Progenitor cell of endocrine pancreas (in vitro differentiated cells): Measurements from ENCODE around the gene LMO2. TPM values are rescaled to one million over a fixed set of nuclear protein-coding genes. Genes with fewer than 3 reads are reported as not detected.

Source experiments
- DNase-seq: peaks from one replicate; pipeline ENCODE4 v3.0.0; 2021; ENCODE audit warnings: low spot score; ENCODE audit not compliant: unreplicated experiment
- H3K27ac Mint-ChIP-seq: 2 replicates; pipeline ENCODE4 v1.8.0; 2021; ENCODE audit warnings: mild to moderate bottlenecking, moderate library complexity, mixed read lengths
- H3K27me3 Mint-ChIP-seq: 2 replicates; pipeline ENCODE4 v1.8.0; 2021; ENCODE audit warnings: mixed read lengths
- H3K36me3 Mint-ChIP-seq: 2 replicates; pipeline ENCODE4 v1.8.0; 2022; ENCODE audit warnings: mixed read lengths; ENCODE audit not compliant: insufficient read depth
- H3K4me1 Mint-ChIP-seq: 2 replicates; pipeline ENCODE4 v1.8.0; 2021; ENCODE audit warnings: low read depth, mixed read lengths
- H3K4me3 Mint-ChIP-seq: 2 replicates; pipeline ENCODE4 v1.8.0; 2021; ENCODE audit warnings: low read depth, mild to moderate bottlenecking, moderate library complexity, mixed read lengths
- H3K9me3 Mint-ChIP-seq: 2 replicates; pipeline ENCODE4 v1.8.0; 2021; ENCODE audit warnings: low read depth, mixed read lengths
- total RNA-seq: library from RNA; stranded (reverse); gene quantifications from 2 replicates; pipeline ENCODE4 v1.2.1, GENCODE V29; 2021
- TF ChIP-seq, protein P1 (sequence below): fragments of 200-600 bp; sonication (generic); IDR thresholded peaks from one replicate; pipeline ENCODE4 v1.5.0; 2021; ENCODE audit warnings: antibody characterized with exemption, mild to moderate bottlenecking; ENCODE audit not compliant: unreplicated experiment

LMO2 gene
- total RNA-seq, 1 donor from 2014 or later: 0.36 TPM

DNA sequence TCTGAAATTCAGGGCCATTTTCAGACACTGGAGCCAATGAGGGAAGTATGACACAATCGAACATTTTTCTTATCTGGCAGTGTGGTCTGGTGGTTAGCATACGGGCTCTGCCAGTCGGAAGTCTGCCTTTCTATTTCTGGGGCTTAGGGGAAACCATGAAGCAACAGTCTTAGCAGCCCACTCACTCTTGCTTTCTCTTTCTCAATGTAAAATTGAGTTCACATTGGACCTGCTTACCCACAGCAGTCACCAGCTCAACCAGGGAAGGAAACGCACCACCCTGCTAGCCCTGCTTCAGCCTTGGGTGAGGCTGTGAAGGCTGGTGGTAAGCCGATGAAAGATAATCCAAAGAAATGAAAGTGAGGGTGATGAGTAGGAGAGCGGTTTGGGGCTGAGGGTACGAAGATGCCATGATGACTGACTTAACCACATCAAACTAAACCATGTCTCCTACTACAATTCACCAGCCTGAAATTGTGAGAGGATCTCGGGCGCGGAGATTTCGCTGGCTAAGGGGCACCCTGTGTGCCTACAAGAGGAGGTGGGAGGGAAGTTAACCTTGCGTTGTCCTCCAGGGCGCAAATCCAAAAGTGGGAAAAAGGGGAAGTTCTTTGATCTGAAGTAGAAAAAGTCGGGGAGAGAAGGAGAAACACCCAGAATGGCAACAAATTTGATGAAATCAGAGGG is 2.0 kb upstream of the LMO2 start:
- H3K27ac Mint-ChIP-seq: no peak overlapping the region
- DNase-seq: no peak
- H3K9me3 Mint-ChIP-seq: no peaks in the 10 kb centered on the region
- peaks cover 8% of the 10 kb centered on the region for H3K27me3 Mint-ChIP-seq
- TF ChIP-seq, protein P1, sequence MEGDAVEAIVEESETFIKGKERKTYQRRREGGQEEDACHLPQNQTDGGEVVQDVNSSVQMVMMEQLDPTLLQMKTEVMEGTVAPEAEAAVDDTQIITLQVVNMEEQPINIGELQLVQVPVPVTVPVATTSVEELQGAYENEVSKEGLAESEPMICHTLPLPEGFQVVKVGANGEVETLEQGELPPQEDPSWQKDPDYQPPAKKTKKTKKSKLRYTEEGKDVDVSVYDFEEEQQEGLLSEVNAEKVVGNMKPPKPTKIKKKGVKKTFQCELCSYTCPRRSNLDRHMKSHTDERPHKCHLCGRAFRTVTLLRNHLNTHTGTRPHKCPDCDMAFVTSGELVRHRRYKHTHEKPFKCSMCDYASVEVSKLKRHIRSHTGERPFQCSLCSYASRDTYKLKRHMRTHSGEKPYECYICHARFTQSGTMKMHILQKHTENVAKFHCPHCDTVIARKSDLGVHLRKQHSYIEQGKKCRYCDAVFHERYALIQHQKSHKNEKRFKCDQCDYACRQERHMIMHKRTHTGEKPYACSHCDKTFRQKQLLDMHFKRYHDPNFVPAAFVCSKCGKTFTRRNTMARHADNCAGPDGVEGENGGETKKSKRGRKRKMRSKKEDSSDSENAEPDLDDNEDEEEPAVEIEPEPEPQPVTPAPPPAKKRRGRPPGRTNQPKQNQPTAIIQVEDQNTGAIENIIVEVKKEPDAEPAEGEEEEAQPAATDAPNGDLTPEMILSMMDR: no peak
- peaks cover 7% of the 10 kb centered on the region for H3K4me1 Mint-ChIP-seq
- H3K4me3 Mint-ChIP-seq: no peak overlapping the region
- no peaks in the 10 kb centered on the region for H3K36me3 Mint-ChIP-seq

DNA sequence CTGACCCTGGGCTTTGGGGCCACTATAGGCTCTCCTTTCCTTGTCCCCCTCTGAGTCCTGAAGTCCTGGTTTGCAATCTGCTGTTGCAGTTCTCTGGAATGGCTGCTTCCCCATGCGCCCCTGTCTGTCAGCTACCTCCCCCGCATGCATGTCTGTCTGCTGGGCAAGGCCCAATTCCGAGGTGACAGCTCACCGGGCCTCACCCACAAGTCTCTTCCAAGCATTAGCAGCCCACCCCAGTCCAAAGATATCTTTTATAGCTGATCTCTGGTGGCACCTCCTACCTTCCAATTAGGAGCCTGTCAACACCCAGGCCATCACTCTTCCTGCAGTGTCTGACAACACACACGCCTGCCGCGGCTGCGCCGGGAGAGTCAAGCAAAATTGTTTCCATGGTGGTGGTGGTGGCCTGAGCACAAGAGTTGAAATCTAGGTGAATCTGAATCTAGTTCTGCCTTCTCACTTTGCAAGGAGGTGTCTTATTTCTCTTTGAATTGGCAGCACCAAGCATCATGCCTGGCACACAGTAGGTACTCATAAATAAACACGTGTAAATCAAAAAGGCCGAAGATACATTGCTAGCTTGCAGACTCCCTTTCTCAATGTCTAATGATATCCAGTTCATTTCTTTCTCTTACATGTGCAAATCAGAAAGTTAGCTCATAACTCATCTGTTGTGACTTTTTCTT is 1.2 kb upstream of the LMO2 start:
- Mint-ChIP-seq H3K4me1 (peaks cover 7% of the 10 kb centered on the region), H3K27ac (no peak overlapping the region), H3K36me3 (no peaks in the 10 kb centered on the region), H3K9me3 (no peaks in the 10 kb centered on the region), H3K4me3 (no peak overlapping the region), H3K27me3 (peaks cover 8% of the 10 kb centered on the region)
- TF ChIP-seq, protein P1: no peak
- DNase-seq: no peak

DNA sequence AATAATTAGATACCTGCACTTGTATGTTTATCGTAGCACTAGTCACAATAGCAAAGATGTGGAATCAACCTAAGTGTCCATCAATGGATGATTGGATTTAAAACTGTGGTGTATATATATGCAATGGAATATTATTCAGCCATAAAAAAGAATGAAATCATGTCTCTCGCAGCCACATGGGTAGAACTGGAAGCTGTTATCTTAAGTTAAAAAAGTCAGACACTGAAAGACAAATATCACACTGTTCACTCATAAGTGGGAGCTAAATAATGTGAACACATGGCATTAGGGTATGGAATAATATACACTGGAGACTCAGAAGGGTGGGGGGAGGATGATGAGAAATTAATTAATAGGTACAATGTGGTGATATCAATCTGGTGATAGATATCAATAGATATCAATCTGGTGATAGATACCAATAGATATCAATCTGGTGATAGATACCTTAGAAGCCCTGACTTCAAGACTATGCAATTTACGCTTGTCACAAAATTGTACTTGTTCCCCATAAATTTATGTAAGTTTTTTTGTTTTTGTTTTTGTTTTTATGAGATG is 2.0 kb downstream of the LMO2 start:
- Mint-ChIP-seq H3K9me3 (no peaks in the 10 kb centered on the region), H3K36me3 (no peaks in the 10 kb centered on the region), H3K4me3 (no peak overlapping the region), H3K27ac (no peak overlapping the region), H3K27me3 (peaks cover 5% of the 10 kb centered on the region), H3K4me1 (peaks cover 11% of the 10 kb centered on the region)
- no peak for DNase-seq
- TF ChIP-seq, protein P1: no peak

DNA sequence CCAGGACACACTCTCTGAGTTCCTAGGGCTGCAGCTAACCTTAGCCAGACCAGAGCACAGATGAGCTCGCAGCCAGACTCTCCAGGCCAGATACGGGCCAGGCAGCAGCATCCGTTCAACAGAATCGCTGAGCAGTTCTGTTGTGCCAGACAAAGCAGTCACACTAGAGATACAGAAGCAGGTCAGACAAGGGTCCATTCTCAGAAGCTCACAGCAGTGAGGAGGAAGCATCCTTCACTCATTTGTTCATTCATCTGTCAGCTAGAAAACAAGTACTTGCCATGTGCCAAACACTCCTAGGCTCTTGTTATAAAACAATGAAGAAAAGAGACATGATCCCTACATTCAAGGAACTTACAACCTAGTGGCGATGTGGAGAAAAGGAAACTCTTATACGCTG is 2.6 kb downstream of the LMO2 start:
- TF ChIP-seq, protein P1: no peak

DNA sequence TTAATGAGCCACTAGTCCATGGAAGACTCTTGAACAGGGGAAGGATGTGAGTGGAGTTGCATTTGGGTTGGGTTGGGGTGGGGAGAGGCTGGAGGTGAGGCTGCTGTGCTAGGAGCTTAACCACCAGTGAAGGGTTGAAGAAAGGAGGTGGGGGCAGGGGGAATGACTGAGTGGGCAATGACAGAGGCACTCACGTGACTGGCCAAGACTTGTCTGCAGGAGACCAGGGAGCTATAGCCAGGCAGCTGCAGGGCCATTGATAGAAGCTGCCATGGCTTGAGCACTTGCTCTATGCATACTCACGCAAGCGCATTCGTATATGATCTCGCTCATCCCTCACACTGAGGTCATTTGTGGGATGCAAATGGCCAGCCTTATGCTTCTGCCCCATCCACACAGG is 4.0 kb downstream of the LMO2 start:
- H3K4me1 Mint-ChIP-seq: peaks cover 10% of the 10 kb centered on the region
- no peaks in the 10 kb centered on the region for H3K36me3 Mint-ChIP-seq
- H3K4me3 Mint-ChIP-seq: no peak overlapping the region
- H3K9me3 Mint-ChIP-seq: no peaks in the 10 kb centered on the region
- TF ChIP-seq, protein P1: no peak
- H3K27me3 Mint-ChIP-seq: peaks cover 7% of the 10 kb centered on the region
- no peak overlapping the region for H3K27ac Mint-ChIP-seq
- DNase-seq: no peak

More for the DNA sequence above, 2.6 kb downstream of the LMO2 start:
- H3K27ac Mint-ChIP-seq: no peak overlapping the region
- peaks cover 5% of the 10 kb centered on the region for H3K27me3 Mint-ChIP-seq
- H3K4me3 Mint-ChIP-seq: no peak overlapping the region
- no peaks in the 10 kb centered on the region for H3K9me3 Mint-ChIP-seq
- no peaks in the 10 kb centered on the region for H3K36me3 Mint-ChIP-seq
- no peak for DNase-seq
- peaks cover 11% of the 10 kb centered on the region for H3K4me1 Mint-ChIP-seq
